Activated CD4-positive, alpha-beta T cell treated with anti-CD3 and anti-CD28 coated beads for 24 hours (primary cell): ENCODE measurements around the gene TSPOAP1.

ENCODE experiments used
- DNase-seq, 2 donors: peaks; one replicate each; pipeline ENCODE4 v3.0.0-alpha.2; 2020; ENCODE audit warnings: low read depth in 2 of 2

TSPOAP1 gene

GRCh38 chr17:58339755-58340404 lies 11.3 kb upstream of the TSPOAP1 start:
- no peak for DNase-seq

- DNase-seq = peak in 1 of 2 donors; percentile 85
Observed at GRCh38 chr17:58338841-58339754, 10.5 kb upstream of the TSPOAP1 start.

GRCh38 chr17:58338454-58338840 lies 9.9 kb upstream of the TSPOAP1 start:
- no peak for DNase-seq

- peak; percentile 87 to 88 for DNase-seq
Observed at GRCh38 chr17:58337600-58338453, 9.2 kb upstream of the TSPOAP1 start.

- DNase-seq = no peak
Observed at GRCh38 chr17:58337210-58337599, 8.6 kb upstream of the TSPOAP1 start.

GRCh38 chr17:58336456-58337209 lies 8.0 kb upstream of the TSPOAP1 start:
- DNase-seq = no peak

GRCh38 chr17:58335779-58336455 lies 7.3 kb upstream of the TSPOAP1 start:
- DNase-seq = peak in 1 of 2 donors; percentile 63

- DNase-seq = no peak
Observed at GRCh38 chr17:58335061-58335731, 6.6 kb upstream of the TSPOAP1 start.

- DNase-seq = no peak
Observed at GRCh38 chr17:58334661-58335060, 6.1 kb upstream of the TSPOAP1 start.

GRCh38 chr17:58334256-58334655 lies 5.7 kb upstream of the TSPOAP1 start:
- no peak for DNase-seq

GRCh38 chr17:58333736-58334207 lies 5.2 kb upstream of the TSPOAP1 start:
- DNase-seq = no peak

- DNase-seq = peak in 1 of 2 donors; percentile 74
Observed at GRCh38 chr17:58332778-58333735, 4.5 kb upstream of the TSPOAP1 start.

GRCh38 chr17:58331815-58332777 lies 3.5 kb upstream of the TSPOAP1 start:
- DNase-seq = peak; percentile 89 to 92

- peak; percentile 67 to 82 for DNase-seq
Observed at GRCh38 chr17:58330997-58331814, 2.6 kb upstream of the TSPOAP1 start.

- DNase-seq = no peak
Observed at GRCh38 chr17:58330538-58330996, 2.0 kb upstream of the TSPOAP1 start.

GRCh38 chr17:58329810-58330537 lies 1.4 kb upstream of the TSPOAP1 start:
- DNase-seq = no peak
